GM12891 (cell line): Measurements from ENCODE around the gene FSD1.

Experiments used
- POLR2A ChIP-seq: IDR thresholded peaks from 2 replicates; pipeline ENCODE4 v1.6.1; 2011; ENCODE audit warnings: low read depth, low read length, control low read depth
- POLR2AphosphoS5 ChIP-seq: IDR thresholded peaks from 2 replicates; pipeline ENCODE4 v1.6.1; 2011; ENCODE audit warnings: low read depth, low read length, control low read depth

DNA sequence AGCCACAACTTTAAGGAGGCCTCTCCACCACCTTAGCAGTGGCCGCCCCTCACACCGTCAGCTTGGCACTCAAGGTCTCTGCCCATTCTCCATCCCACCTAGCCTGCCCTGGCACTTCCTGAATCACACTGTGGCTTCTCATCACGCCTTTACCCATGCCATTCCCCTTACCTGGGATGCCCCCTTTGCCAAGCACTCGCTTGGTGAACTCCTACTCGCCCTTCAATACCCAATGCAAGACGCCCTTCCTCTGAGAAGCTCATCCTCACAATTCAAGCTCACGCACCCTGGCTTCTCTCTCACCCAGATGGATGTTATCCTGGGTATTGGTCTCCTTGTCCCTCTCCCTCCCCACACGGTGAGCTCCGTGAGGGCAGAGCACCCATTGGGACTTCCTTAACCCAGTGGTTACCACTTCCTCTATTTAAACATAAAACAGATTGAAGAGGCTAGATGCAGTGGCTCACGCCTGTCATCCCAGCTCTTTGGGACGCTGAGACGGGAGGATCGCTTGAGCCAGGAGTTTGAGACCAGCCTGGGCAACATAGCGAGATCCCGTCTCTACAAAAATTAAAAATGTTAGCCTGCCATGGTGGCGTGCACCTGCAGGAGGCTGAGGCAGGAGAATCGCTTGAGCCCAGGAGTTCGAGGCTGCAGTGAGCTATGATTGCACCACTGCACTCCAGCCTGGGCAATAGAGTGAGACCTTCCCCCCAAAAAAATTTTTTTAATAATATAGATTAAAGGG is 38.0 kb upstream of the FSD1 start:
- TF ChIP-seq POLR2AphosphoS5 (no peak), POLR2A (no peak)
